ENCODE results near the gene GINS3.
A peak's percentile ranks its signal among the peaks of the same experiment; 100 is the strongest.

The GINS3 gene

GRCh38 chr16:58425756-58426494 is 33.7 kb downstream of the GINS3 start:
- DNase-seq (ENCODE audit: low spot score): no peak

GRCh38 chr16:58426966-58427365 is 34.7 kb downstream of the GINS3 start:
- peak; percentile 99 for DNase-seq (ENCODE audit: low spot score)

- peak; percentile 57 for DNase-seq (ENCODE audit: low spot score)
These were observed 36.6 kb downstream of the GINS3 start for GRCh38 chr16:58428621-58429542.

GRCh38 chr16:58430718-58431117 is 38.4 kb downstream of the GINS3 start:
- DNase-seq (ENCODE audit: low spot score): no peak

- no peak for DNase-seq (ENCODE audit: low spot score)
These were observed 41.3 kb downstream of the GINS3 start for GRCh38 chr16:58433569-58433951.

GRCh38 chr16:58435779-58436178 is 43.5 kb downstream of the GINS3 start:
- DNase-seq (ENCODE audit: low spot score): no peak

- no peak for DNase-seq (ENCODE audit: low spot score)
These were observed 47.9 kb downstream of the GINS3 start for GRCh38 chr16:58440131-58440530.

GRCh38 chr16:58442547-58442946 is 50.3 kb downstream of the GINS3 start:
- no peak for DNase-seq (ENCODE audit: low spot score)

GRCh38 chr16:58443783-58444182 is 51.5 kb downstream of the GINS3 start:
- no peak for DNase-seq (ENCODE audit: low spot score)

- no peak for DNase-seq (ENCODE audit: low spot score)
These were observed 52.0 kb downstream of the GINS3 start for GRCh38 chr16:58444265-58444664.

GRCh38 chr16:58448890-58449289 is 56.6 kb downstream of the GINS3 start:
- DNase-seq (ENCODE audit: low spot score): no peak

- no peak for DNase-seq (ENCODE audit: low spot score)
These were observed 57.0 kb downstream of the GINS3 start for GRCh38 chr16:58449306-58449705.

- DNase-seq (ENCODE audit: low spot score): no peak
These were observed 57.5 kb downstream of the GINS3 start for GRCh38 chr16:58449768-58450167.

GRCh38 chr16:58450590-58450989 is 58.3 kb downstream of the GINS3 start:
- no peak for DNase-seq (ENCODE audit: low spot score)

- DNase-seq (ENCODE audit: low spot score): no peak
These were observed 59.0 kb downstream of the GINS3 start for GRCh38 chr16:58451265-58451689.

GRCh38 chr16:58451945-58452401 is 59.7 kb downstream of the GINS3 start:
- DNase-seq (ENCODE audit: low spot score): no peak

GRCh38 chr16:58452640-58453039 is 60.4 kb downstream of the GINS3 start:
- DNase-seq (ENCODE audit: low spot score): no peak

- no peak for DNase-seq (ENCODE audit: low spot score)
These were observed 61.9 kb downstream of the GINS3 start for GRCh38 chr16:58454178-58454577.

GRCh38 chr16:58454856-58455255 is 62.6 kb downstream of the GINS3 start:
- DNase-seq (ENCODE audit: low spot score): no peak

Data from cerebellar cortex (tissue), 1 donor.